Ishikawa (cell line): ENCODE results near the gene CTSZ.

ENCODE experiments used
- CEBPB ChIP-seq: IDR thresholded peaks from 2 replicates; pipeline ENCODE4 v1.6.1; 2012
- CREB1 ChIP-seq: IDR thresholded peaks from 2 replicates; pipeline ENCODE4 v1.6.1; 2012; ENCODE audit warnings: low read depth
- EGR1 ChIP-seq: IDR thresholded peaks from 2 replicates; pipeline ENCODE4 v1.6.1; 2012
- EP300 ChIP-seq: IDR thresholded peaks from 2 replicates; pipeline ENCODE4 v1.6.1; 2012; ENCODE audit warnings: borderline replicate concordance
- FOXM1 ChIP-seq: IDR thresholded peaks from 2 replicates; pipeline ENCODE4 v1.6.1; 2012; ENCODE audit warnings: low read depth, borderline replicate concordance
- MAX ChIP-seq: IDR thresholded peaks from 2 replicates; pipeline ENCODE4 v1.6.1; 2012
- NFIC ChIP-seq: IDR thresholded peaks from 2 replicates; pipeline ENCODE4 v1.6.1; 2012
- RAD21 ChIP-seq: IDR thresholded peaks from 2 replicates; pipeline ENCODE4 v1.6.1; 2012; ENCODE audit warnings: low read depth
- REST ChIP-seq: IDR thresholded peaks from 2 replicates; pipeline ENCODE4 v1.6.1; 2012; ENCODE audit warnings: low read depth, mild to moderate bottlenecking
- TAF1 ChIP-seq: IDR thresholded peaks from 2 replicates; pipeline ENCODE4 v1.6.1; 2012; ENCODE audit warnings: low read depth, mild to moderate bottlenecking
- TCF12 ChIP-seq: IDR thresholded peaks from 2 replicates; pipeline ENCODE4 v1.6.1; 2012; ENCODE audit warnings: low read depth
- TEAD4 ChIP-seq: IDR thresholded peaks from 2 replicates; pipeline ENCODE4 v1.6.1; 2012
- USF1 ChIP-seq: IDR thresholded peaks from 2 replicates; pipeline ENCODE4 v1.6.1; 2012
- YY1 ChIP-seq: IDR thresholded peaks from 2 replicates; pipeline ENCODE4 v1.6.1; 2012; ENCODE audit warnings: low read depth
- ZBTB7A ChIP-seq: IDR thresholded peaks from 2 replicates; pipeline ENCODE4 v1.6.1; 2012; ENCODE audit warnings: low read depth

The CTSZ gene

GRCh38 chr20:58993332-58994248 lies 13.5 kb downstream of the CTSZ start:
- no peak for TF ChIP-seq YY1
- no peak for TF ChIP-seq CEBPB
- TF ChIP-seq RAD21: no peak
- no peak for TF ChIP-seq FOXM1
- no peak for TF ChIP-seq TEAD4

GRCh38 chr20:58992911-58993310 lies 14.1 kb downstream of the CTSZ start:
- TF ChIP-seq CEBPB: no peak
- no peak for TF ChIP-seq FOXM1
- TF ChIP-seq TEAD4: no peak
- no peak for TF ChIP-seq REST

GRCh38 chr20:58991715-58992114 lies 15.3 kb downstream of the CTSZ start:
- TF ChIP-seq CREB1: no peak
- no peak for TF ChIP-seq ZBTB7A
- TF ChIP-seq NFIC: no peak
- no peak for TF ChIP-seq EP300
- TF ChIP-seq MAX: no peak
- no peak for TF ChIP-seq CEBPB
- no peak for TF ChIP-seq EGR1
- TF ChIP-seq TCF12: no peak
- TF ChIP-seq FOXM1: no peak
- no peak for TF ChIP-seq REST

- TF ChIP-seq TAF1 (no peak), TCF12 (no peak)
Observed at GRCh38 chr20:58990651-58991445, 16.2 kb downstream of the CTSZ start.

GRCh38 chr20:58989196-58989595 lies 17.9 kb downstream of the CTSZ start:
- TF ChIP-seq USF1: no peak
- no peak for TF ChIP-seq MAX
- no peak for TF ChIP-seq FOXM1
- TF ChIP-seq TCF12: no peak
- no peak for TF ChIP-seq CEBPB
- no peak for TF ChIP-seq ZBTB7A
- TF ChIP-seq REST: no peak
- no peak for TF ChIP-seq CREB1
- TF ChIP-seq EGR1: no peak
- no peak for TF ChIP-seq NFIC
- no peak for TF ChIP-seq RAD21
- no peak for TF ChIP-seq EP300
- TF ChIP-seq YY1: no peak
- TF ChIP-seq TEAD4: no peak
- TF ChIP-seq TAF1: no peak
